COR-L47 (cell line): ENCODE data around the gene SLPI.

Experiments
- DNase-seq: peaks from one replicate; lab custom pipeline; 2025; lab: John Stamatoyannopoulos, UW

SLPI gene, protein sequence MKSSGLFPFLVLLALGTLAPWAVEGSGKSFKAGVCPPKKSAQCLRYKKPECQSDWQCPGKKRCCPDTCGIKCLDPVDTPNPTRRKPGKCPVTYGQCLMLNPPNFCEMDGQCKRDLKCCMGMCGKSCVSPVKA

GRCh38 chr20:45254383-45255262 is at the start of gene SLPI:
TSS of gene SLPI (minus strand) at chr20:45254564. CDS start at chr20:45254543, 21 bp downstream.
- DNase-seq: peak; percentile 10

- no peak for DNase-seq
Observed at GRCh38 chr20:45303586-45304463, 49.5 kb upstream of the SLPI start.

DNA sequence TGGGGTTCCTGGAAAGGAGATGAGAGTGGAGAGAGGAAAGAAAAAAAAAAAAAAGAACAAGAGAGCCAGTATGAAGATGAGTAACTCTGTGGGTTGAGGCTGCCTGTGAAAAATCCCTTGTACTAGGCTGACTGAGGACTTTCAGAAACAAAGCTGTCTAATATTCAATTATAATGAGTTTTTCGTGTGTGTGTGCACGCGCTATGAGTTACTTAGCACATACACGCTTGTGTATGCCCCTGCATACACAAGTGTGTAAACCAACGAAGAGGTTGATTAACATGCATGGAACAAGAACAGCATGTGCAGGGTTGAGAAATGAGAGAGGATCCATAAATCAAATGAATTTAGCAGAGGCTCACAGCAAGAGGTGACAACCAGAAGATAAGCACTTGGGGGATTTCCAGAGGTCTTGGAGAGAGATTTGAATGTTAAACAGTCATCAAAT is 47.5 kb upstream of the SLPI start:
- DNase-seq: no peak

DNA sequence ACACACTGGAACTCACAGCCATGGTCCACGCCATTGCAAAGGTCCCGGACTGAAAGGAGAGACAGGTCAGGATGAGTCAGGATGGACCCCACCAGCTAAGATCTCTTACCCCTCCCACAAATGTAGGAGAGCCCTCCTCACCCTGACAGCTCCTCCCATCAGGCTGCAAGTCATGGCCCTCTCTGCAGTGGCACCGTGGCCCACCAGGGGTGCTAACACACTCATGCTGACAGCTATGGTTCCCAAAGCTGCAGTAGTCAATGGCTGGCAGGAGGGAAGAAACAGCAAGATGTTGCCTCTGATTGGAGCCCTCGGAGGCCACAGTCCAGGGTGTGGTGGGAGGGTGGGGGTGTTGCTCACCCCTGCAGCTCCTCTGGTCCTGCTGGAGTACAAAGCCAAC is 46.6 kb upstream of the SLPI start:
- peak; percentile 8 for DNase-seq

- DNase-seq: no peak
Observed at GRCh38 chr20:45299786-45300185, 45.4 kb upstream of the SLPI start.

GRCh38 chr20:45297786-45298497 is 43.6 kb upstream of the SLPI start:
- no peak for DNase-seq

DNA sequence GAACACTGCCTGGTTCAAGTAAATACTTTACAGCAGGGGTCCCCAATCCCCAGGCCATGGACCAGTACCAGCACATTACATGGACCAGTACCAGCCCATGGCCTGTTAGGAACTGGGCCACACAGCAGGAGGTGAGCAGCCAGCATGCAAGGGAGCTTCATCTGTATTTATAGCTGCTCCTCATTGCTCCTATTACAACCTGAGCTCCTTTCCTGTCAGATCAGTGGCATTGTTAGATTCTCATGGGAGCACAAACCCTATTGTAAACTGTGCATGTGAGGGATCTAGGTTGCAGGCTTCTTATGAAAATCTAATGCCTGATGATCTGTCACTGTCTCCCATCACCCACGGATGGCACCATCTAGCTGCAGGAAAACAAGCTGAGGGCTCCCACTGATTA is 40.3 kb upstream of the SLPI start:
- no peak for DNase-seq

GRCh38 chr20:45294003-45294368 is 39.6 kb upstream of the SLPI start:
- no peak for DNase-seq

GRCh38 chr20:45293041-45294002 is 39.0 kb upstream of the SLPI start:
- DNase-seq: peak; percentile 81

- no peak for DNase-seq
Observed at GRCh38 chr20:45292343-45292742, 38.0 kb upstream of the SLPI start.

DNA sequence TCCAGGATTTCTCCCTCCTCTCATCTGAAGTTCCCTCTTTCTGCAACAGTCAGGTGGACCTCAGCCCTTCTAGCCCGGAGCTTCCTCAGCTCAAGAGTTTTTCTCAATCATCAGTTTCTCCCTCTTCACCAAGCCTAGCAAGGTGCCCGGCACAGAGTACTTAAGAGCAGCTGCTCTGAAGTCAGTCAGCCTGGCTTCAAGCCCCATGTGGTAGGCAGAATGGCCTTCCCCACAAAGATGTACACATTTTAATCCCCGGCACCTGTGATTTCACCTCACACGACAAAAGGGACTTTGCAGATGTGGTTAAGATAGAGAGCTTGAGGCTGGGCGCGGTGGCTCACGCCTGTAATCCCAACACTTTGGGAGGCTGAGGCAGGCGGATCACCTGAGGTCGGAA is 37.2 kb upstream of the SLPI start:
- DNase-seq: no peak

DNA sequence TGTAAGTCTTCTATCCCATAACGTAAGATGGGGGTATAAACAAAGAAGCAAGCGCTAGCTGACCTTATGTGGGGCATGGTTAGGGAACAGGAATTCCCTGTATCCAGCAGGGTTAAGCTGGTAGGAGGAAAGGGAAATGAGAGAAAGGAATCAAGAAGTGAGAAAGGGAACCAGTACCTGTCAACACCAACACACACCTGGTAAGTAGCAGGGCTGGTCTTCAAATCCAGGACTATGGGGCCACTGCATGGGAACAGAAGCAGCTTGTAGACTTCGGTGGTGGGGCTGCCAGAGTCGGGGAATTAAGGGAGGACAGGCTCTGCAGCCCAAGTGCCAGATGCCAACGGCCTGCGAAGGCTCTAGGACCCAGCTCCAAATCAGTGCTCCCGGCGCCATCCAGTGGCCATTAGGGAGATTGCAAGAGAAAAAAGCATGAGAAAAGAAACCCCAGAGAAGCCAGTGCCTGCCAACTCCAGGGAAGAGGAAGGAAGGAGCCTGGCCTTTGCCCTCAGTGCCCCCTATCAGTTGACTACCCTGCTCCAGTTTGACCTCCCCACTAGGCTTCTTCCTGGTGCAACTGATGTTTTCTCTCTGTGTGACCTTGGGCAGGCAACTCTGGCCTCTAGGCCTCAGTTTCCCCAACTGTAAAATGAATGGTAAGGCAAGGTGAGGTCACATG is 36.5 kb upstream of the SLPI start:
- peak; percentile 68 for DNase-seq

DNA sequence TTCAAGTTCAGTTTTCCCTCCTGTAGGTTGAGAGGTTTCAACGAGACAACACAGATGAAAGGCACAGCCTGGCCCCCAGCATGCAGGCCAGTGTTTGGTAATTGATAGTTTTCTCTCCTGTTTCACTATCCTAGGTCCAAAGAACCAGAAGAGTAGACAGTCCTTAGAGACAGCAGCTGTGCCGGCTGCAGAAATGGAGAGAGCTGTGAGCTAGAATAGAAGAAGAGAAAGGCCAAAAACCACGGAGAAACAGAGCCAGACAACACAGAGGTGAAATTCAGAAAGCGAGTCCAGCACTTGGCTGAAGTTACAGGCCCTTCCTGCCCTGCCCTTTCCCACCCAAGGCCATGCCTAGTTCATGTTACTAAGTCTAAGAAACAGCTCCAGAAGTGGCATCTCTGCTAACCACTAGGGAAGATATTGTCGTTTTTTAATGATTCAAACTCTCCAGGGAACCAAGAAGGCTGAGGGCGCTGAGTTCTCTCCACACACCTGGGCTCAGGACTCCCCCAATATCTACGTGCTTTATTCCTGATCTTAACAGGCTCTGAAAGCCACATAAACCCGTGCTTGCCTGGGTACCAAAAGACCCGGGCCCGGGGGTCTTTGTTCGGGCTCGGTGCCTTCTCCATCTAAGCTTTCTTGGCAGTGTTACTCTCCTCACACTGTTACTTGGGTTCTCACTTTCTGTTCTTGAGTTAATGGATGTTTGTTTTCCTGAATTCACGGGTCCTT is 35.7 kb upstream of the SLPI start:
- no peak for DNase-seq

- no peak for DNase-seq
Observed at GRCh38 chr20:45288860-45289259, 34.5 kb upstream of the SLPI start.

DNA sequence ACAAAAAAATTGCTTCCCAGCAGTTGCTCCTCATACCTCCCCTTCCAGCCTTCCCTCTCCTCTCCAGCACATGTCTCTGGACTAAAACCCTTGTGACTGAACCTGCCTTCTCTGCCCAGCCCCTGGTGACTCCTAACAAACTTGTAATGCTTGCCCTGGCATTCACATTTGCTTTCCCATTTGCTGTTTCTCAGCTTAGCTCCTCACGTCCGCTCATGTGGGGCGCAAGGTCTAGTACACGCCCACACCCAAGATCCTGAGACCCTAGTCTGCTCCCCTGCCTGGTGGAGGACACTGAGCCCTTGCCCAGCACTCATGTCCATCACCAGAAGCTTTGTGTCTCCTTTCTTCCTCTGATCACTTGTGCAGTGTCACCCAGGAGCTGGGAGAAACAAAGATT is 34.0 kb upstream of the SLPI start:
- DNase-seq: no peak

DNA sequence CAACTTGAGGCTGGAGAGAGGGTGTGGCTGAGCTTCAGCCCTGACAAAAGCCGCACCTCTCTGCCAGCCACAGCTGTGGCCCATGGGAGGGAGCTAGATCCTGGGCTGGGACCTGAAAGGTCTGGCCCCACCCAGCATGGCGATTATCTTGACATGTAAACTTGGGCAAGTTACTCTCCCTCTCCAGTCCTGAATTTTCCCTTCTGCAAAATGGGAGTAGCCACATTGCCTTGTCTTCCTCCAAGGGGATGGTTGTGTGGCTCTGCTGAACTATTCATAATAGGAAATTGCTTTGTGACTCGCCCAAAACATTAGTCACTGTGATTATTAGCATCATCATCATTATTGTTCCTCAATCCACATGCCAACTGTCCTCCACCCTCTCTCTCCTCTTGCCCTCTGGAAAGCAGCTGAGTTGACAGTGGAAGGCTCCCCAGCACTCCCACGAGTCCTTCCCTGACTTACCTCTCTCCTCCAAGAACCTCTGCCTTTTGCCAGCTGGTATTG is 29.2 kb upstream of the SLPI start:
- no peak for DNase-seq

DNA sequence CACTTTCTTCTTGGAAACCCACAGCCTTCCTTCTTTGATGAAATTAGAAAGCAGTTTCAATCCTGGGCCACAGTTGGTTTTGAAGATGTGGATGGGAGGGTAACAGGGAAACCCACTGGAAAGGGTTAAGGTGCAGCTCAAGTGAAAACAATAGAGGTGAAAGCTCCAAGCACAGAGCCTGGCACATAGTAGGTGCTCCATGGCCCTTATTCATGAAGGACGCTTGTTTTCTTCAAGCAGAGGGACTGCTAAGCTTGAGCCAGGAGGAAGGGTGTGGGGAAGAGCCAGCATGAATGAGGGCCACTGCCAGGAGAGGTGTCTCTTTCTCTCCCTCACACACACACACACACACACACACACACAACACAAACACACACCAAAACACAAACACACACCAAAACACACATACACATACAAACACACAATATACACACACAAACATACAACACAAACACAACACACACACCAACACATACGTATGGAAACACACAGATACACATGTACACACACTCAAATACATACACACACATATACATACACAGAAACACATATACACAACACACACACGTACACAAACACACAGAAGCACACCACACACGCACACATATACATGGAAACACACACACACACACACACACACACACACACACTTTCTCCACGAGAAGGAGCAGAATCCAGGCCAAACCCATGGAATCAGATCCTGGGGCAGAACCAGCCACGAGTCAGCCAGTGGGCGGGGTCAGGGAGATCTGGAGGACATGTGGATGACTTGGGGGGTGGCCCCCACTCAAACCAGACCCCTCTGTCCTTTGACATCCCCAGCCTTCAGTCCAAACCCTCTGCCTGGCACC is 28.6 kb upstream of the SLPI start:
- no peak for DNase-seq

DNA sequence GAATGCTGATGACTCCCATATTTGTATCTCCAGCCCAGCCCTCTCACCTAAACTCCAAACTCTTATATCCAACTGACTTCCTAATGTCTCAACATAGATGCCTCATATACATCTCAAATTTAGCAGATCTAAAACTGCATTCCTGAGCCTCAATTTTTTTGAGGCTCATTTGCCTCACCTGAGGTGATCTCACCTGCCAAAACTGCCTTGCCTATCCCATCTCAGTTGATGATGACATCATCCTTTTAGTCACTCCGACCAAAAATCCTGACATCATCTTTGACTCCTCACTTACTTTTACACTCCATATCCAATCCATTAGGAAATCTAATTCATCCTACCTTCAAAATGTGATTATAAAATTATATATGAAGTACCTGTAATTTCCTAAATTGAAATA is 25.6 kb upstream of the SLPI start:
- no peak for DNase-seq
